HEK293 (cell line): ENCODE measurements around the gene ASPSCR1.

Experiments
- CTCF ChIA-PET: fragments of 350-600 bp; formaldehyde crosslinking; extraction: SDS; loops from one replicate; lab custom pipeline; 2021; ENCODE audit warnings: antibody characterized with exemption; lab: Yijun Ruan, JAX
- POLR2A ChIA-PET: fragments of 300-600 bp; formaldehyde crosslinking; extraction: SDS; loops from one replicate; lab custom pipeline; 2020; ENCODE audit warnings: antibody characterized with exemption, inconsistent platforms; lab: Yijun Ruan, JAX
- H3K27ac ChIP-seq: fragments of 200-500 bp; sonication (Bioruptor generic); 2 replicates; pipeline ENCODE4 v1.5.1; 2014; ENCODE audit warnings: low read depth, low read length, control low read depth, inconsistent platforms; ENCODE audit errors: extremely low read depth
- H3K36me3 ChIP-seq, 2 experiments: fragments of 200-500 bp in 1 of 2; sonication (Bioruptor generic) in 1 of 2; 1 replicate in 1 of 2; 2 replicates in 1 of 2; pipeline ENCODE4 v1.5.1; 2014 to 2017; ENCODE audit warnings: inconsistent platforms in 2 of 2, low read length in 2 of 2; ENCODE audit not compliant: control insufficient read depth in 2 of 2, insufficient read depth in 1 of 2
- H3K4me1 ChIP-seq: fragments of 200-500 bp; sonication (Bioruptor generic); 2 replicates; pipeline ENCODE4 v1.5.1; 2014; ENCODE audit warnings: mild to moderate bottlenecking, low read length, inconsistent platforms; ENCODE audit not compliant: control insufficient read depth, insufficient read depth
- H3K4me3 ChIP-seq: 2 replicates; pipeline ENCODE4 v1.5.1; 2011; ENCODE audit warnings: low read depth, mild to moderate bottlenecking, control low read depth, low read length, moderate library complexity
- H3K9me3 ChIP-seq: fragments of 200-500 bp; sonication (Bioruptor generic); 2 replicates; pipeline ENCODE4 v1.5.1; 2014; ENCODE audit warnings: low read depth, low read length, inconsistent platforms; ENCODE audit not compliant: control insufficient read depth, insufficient read depth
- SCRT1 ChIP-seq: fragments of 450-650 bp; formaldehyde crosslinking; IDR thresholded peaks from 2 replicates; pipeline ENCODE4 v1.5.1; 2016; ENCODE audit warnings: missing biosample characterization, missing genetic modification characterization, borderline replicate concordance
- ZNF155 ChIP-seq: fragments of 450-650 bp; formaldehyde crosslinking; IDR thresholded peaks from 2 replicates; pipeline ENCODE4 v1.5.1; 2016; ENCODE audit warnings: missing biosample characterization, missing genetic modification characterization
- ZNF48 ChIP-seq: fragments of 450-650 bp; formaldehyde crosslinking; IDR thresholded peaks from 2 replicates; pipeline ENCODE4 v1.5.1; 2016; ENCODE audit warnings: missing biosample characterization, missing genetic modification characterization
- TF ChIP-seq, protein P1 (sequence below): fragments of 450-650 bp; formaldehyde crosslinking; IDR thresholded peaks from 2 replicates; pipeline ENCODE4 v1.5.1; 2016; ENCODE audit warnings: missing biosample characterization, missing genetic modification characterization
- TF ChIP-seq, protein P2 (sequence below): fragments of 450-650 bp; IDR thresholded peaks from 2 replicates; pipeline ENCODE4 v1.5.1; 2018; ENCODE audit warnings: missing biosample characterization, missing genetic modification characterization
- TF ChIP-seq, protein P3 (sequence below): fragments of 450-650 bp; formaldehyde crosslinking; IDR thresholded peaks from 2 replicates; pipeline ENCODE4 v1.5.1; 2016; ENCODE audit warnings: missing biosample characterization, missing genetic modification characterization
- TF ChIP-seq, protein P4 (sequence below): fragments of 450-650 bp; formaldehyde crosslinking; IDR thresholded peaks from 2 replicates; pipeline ENCODE4 v1.5.1; 2016; ENCODE audit warnings: missing biosample characterization, missing genetic modification characterization, borderline replicate concordance

Gene ASPSCR1

DNA sequence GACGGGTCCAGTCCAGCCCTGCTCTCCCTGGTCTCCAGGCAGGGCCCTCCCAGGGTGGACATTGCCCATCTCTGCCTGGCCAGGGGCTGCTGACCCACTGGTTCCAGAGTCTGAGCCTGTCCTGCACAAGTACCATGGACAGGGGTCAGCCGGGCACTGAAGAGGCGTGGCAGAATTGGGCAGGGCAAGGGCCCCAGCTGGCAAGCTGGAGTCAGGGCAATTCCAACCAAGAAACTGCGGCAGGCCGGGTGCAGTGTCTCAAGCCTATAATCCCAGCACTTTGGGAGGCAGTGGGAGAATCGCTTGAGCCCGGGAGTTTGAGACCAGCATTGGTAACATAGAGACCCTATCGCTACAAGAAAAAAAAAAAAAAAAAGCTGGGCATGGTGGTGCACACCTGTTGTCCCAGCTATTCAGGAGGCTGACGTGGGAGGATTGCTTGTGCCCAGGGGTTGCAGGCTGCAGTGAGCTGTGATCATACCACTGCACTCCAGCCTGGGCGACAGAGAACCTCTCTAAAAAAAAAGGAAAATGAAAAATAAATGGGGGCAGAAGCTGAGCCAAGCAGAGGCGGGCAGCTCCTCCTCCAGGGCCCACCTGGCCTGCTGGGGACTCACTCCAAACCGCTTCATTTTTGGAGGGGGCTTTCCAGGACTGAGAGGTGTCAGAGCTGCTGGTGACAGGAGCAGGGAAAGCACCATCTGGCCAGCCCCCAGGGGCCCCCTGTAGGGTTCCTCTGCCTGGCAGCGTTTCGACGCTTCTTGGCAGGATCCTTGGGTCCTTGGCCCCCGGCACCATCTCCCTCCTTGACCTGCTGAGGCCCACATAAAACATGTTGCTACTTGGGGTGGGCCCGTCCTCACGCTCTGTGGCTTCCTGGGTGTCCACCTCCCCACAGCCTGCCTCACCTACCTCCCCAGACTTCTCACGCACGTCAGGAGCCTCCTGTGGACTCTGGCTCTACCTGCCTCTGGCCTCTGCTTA, 47.0 kb upstream of the ASPSCR1 start (continued):
- TF ChIP-seq, protein P1, sequence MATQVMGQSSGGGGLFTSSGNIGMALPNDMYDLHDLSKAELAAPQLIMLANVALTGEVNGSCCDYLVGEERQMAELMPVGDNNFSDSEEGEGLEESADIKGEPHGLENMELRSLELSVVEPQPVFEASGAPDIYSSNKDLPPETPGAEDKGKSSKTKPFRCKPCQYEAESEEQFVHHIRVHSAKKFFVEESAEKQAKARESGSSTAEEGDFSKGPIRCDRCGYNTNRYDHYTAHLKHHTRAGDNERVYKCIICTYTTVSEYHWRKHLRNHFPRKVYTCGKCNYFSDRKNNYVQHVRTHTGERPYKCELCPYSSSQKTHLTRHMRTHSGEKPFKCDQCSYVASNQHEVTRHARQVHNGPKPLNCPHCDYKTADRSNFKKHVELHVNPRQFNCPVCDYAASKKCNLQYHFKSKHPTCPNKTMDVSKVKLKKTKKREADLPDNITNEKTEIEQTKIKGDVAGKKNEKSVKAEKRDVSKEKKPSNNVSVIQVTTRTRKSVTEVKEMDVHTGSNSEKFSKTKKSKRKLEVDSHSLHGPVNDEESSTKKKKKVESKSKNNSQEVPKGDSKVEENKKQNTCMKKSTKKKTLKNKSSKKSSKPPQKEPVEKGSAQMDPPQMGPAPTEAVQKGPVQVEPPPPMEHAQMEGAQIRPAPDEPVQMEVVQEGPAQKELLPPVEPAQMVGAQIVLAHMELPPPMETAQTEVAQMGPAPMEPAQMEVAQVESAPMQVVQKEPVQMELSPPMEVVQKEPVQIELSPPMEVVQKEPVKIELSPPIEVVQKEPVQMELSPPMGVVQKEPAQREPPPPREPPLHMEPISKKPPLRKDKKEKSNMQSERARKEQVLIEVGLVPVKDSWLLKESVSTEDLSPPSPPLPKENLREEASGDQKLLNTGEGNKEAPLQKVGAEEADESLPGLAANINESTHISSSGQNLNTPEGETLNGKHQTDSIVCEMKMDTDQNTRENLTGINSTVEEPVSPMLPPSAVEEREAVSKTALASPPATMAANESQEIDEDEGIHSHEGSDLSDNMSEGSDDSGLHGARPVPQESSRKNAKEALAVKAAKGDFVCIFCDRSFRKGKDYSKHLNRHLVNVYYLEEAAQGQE (tag by site-specific recombination): peak; percentile 98
- TF ChIP-seq, protein P2, sequence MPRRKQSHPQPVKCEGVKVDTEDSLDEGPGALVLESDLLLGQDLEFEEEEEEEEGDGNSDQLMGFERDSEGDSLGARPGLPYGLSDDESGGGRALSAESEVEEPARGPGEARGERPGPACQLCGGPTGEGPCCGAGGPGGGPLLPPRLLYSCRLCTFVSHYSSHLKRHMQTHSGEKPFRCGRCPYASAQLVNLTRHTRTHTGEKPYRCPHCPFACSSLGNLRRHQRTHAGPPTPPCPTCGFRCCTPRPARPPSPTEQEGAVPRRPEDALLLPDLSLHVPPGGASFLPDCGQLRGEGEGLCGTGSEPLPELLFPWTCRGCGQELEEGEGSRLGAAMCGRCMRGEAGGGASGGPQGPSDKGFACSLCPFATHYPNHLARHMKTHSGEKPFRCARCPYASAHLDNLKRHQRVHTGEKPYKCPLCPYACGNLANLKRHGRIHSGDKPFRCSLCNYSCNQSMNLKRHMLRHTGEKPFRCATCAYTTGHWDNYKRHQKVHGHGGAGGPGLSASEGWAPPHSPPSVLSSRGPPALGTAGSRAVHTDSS: no peak
- TF ChIP-seq SCRT1 (tag by site-specific recombination): peak; percentile 56; the same call in 1 of the 2 replicates

DNA sequence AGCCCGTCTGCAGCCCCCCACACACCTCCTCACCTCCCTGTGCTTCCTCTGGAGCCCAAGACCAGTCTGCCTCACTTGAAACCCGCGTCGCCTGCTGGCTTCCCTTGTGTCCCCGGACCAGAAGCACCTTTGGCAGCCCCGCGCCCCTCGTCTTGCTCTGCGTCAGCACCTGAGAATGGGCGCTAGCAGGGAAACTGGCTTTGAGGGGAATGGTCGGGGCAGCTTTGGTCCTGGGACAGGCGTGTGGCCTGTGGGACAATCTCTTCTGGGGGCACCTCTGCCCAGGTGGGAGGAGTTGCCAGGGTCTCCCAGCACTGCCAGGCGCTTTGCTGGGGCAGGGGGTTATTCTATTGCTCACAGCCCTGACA, 46.3 kb upstream of the ASPSCR1 start:
- TF ChIP-seq ZNF48 (tag by site-specific recombination) (no peak), ZNF155 (tag by site-specific recombination) (no peak)
- TF ChIP-seq, all 188 proteins: peak for 0
- Histone ChIP-seq H3K4me1 (peaks cover 1% of the 10 kb centered on the region; the same call in 1 of the 2 replicates), H3K36me3 (peaks cover 0 to 13% of the 10 kb centered on the region in 2 experiments; a peak in 1 of 3 replicates), H3K27ac (no peak overlapping the region), H3K9me3 (no peaks in the 10 kb centered on the region), H3K4me3 (no peak overlapping the region)
- ChIA-PET POLR2A (interaction anchor here (0.6 to 1.5 kb wide), 2 partner anchors 19 to 90 kb away, joined by 4 to 5 read pairs; no protein-coding TSS in a partner anchor), CTCF (interaction anchor here (1.0 to 1.1 kb wide), 2 partner anchors 23 to 91 kb away, joined by 4 read pairs; no protein-coding TSS in a partner anchor)

DNA sequence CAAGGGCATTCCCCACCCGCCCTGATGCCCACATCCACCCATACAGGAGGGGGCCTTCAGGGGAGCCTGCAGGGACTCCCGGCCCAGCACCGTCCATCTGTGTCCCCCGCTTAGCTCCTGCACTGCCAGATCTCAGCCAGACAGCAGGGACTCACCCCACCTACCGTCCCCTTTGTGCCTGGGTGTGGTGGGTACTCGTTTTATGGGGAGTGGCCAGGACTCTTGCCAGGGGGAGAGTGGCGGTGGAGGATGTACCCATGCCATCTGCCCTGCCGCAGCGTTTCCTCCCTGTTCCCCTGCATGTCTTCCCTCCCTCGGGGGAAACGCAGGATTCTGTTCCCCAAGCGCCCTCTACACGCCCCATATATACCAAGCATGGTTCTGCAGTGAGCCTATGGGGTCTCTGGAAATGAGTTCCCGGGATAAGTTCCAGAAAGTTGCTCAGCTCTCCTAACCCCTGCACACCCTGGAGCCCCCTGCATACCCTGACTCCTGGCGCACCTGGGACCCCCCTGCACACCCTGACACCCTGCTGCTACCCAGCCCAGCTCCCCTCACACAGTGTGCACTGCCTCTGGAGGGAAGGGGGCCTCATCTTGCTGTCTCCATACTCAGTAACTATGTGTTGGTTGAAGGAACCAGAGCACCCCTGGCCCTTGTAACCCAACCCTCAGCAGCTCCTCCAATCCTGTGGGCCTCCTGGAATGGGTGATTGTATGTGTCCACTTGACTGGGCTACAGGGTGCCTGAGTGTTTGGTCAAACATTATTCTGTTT, 45.7 kb upstream of the ASPSCR1 start:
- H3K4me3 ChIP-seq: no peak overlapping the region
- no peaks in the 10 kb centered on the region for H3K9me3 ChIP-seq
- ChIA-PET CTCF (interaction anchor here (0.6 to 1.2 kb wide), 3 partner anchors 28 to 90 kb away, joined by 3 to 4 read pairs (median 4); no protein-coding TSS in a partner anchor), POLR2A (interaction anchor here (0.6 to 1.5 kb wide), 2 partner anchors 19 to 90 kb away, joined by 4 to 5 read pairs; no protein-coding TSS in a partner anchor)
- peaks cover 0 to 13% of the 10 kb centered on the region in 2 experiments; a peak in 1 of 3 replicates for H3K36me3 ChIP-seq
- H3K4me1 ChIP-seq: no peaks in the 10 kb centered on the region; the same call in 1 of the 2 replicates
- no peak overlapping the region for H3K27ac ChIP-seq
- TF ChIP-seq, protein P3, sequence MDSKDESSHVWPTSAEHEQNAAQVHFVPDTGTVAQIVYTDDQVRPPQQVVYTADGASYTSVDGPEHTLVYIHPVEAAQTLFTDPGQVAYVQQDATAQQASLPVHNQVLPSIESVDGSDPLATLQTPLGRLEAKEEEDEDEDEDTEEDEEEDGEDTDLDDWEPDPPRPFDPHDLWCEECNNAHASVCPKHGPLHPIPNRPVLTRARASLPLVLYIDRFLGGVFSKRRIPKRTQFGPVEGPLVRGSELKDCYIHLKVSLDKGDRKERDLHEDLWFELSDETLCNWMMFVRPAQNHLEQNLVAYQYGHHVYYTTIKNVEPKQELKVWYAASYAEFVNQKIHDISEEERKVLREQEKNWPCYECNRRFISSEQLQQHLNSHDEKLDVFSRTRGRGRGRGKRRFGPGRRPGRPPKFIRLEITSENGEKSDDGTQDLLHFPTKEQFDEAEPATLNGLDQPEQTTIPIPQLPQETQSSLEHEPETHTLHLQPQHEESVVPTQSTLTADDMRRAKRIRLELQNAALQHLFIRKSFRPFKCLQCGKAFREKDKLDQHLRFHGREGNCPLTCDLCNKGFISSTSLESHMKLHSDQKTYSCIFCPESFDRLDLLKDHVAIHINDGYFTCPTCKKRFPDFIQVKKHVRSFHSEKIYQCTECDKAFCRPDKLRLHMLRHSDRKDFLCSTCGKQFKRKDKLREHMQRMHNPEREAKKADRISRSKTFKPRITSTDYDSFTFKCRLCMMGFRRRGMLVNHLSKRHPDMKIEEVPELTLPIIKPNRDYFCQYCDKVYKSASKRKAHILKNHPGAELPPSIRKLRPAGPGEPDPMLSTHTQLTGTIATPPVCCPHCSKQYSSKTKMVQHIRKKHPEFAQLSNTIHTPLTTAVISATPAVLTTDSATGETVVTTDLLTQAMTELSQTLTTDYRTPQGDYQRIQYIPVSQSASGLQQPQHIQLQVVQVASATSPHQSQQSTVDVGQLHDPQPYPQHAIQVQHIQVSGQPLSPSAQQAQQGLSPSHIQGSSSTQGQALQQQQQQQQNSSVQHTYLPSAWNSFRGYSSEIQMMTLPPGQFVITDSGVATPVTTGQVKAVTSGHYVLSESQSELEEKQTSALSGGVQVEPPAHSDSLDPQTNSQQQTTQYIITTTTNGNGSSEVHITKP (tag by site-specific recombination): no peak
- TF ChIP-seq, protein P1 (tag by site-specific recombination): no peak
- TF ChIP-seq, protein P4, sequence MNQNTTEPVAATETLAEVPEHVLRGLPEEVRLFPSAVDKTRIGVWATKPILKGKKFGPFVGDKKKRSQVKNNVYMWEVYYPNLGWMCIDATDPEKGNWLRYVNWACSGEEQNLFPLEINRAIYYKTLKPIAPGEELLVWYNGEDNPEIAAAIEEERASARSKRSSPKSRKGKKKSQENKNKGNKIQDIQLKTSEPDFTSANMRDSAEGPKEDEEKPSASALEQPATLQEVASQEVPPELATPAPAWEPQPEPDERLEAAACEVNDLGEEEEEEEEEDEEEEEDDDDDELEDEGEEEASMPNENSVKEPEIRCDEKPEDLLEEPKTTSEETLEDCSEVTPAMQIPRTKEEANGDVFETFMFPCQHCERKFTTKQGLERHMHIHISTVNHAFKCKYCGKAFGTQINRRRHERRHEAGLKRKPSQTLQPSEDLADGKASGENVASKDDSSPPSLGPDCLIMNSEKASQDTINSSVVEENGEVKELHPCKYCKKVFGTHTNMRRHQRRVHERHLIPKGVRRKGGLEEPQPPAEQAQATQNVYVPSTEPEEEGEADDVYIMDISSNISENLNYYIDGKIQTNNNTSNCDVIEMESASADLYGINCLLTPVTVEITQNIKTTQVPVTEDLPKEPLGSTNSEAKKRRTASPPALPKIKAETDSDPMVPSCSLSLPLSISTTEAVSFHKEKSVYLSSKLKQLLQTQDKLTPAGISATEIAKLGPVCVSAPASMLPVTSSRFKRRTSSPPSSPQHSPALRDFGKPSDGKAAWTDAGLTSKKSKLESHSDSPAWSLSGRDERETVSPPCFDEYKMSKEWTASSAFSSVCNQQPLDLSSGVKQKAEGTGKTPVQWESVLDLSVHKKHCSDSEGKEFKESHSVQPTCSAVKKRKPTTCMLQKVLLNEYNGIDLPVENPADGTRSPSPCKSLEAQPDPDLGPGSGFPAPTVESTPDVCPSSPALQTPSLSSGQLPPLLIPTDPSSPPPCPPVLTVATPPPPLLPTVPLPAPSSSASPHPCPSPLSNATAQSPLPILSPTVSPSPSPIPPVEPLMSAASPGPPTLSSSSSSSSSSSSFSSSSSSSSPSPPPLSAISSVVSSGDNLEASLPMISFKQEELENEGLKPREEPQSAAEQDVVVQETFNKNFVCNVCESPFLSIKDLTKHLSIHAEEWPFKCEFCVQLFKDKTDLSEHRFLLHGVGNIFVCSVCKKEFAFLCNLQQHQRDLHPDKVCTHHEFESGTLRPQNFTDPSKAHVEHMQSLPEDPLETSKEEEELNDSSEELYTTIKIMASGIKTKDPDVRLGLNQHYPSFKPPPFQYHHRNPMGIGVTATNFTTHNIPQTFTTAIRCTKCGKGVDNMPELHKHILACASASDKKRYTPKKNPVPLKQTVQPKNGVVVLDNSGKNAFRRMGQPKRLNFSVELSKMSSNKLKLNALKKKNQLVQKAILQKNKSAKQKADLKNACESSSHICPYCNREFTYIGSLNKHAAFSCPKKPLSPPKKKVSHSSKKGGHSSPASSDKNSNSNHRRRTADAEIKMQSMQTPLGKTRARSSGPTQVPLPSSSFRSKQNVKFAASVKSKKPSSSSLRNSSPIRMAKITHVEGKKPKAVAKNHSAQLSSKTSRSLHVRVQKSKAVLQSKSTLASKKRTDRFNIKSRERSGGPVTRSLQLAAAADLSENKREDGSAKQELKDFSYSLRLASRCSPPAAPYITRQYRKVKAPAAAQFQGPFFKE: no peak
